AG04450 (cell line): ENCODE data around the gene CPN2. TPM values are rescaled to one million over a fixed set of nuclear protein-coding genes. Genes with fewer than 3 reads are reported as not detected.

Experiments used
- CTCF ChIA-PET: fragments of 300-600, 350-600 bp; formaldehyde crosslinking; extraction: SDS; loops from one replicate; lab custom pipeline; 2022; ENCODE audit warnings: antibody characterized with exemption, inconsistent platforms; lab: Charles Lee
- POLR2A ChIA-PET: fragments of 350-600 bp; formaldehyde crosslinking; extraction: SDS; loops from one replicate; lab custom pipeline; 2021; ENCODE audit warnings: antibody characterized with exemption, inconsistent platforms; lab: Yijun Ruan, JAX
- DNase-seq: peaks from one replicate; pipeline ENCODE4 v3.0.0-alpha.2; 2011; ENCODE audit warnings: low read depth, low spot score
- H3K27ac ChIP-seq: one replicate; pipeline ENCODE4 v1.5.1; 2012; ENCODE audit warnings: low read depth, low read length, control low read depth
- H3K27me3 ChIP-seq: one replicate; pipeline ENCODE4 v1.6.0; 2012; ENCODE audit warnings: low read length; ENCODE audit not compliant: control insufficient read depth, insufficient read depth
- H3K4me3 ChIP-seq: 2 replicates; pipeline ENCODE4 v1.5.1; 2011; ENCODE audit warnings: mild to moderate bottlenecking, low read depth, low read length, control low read depth
- H3K9me3 ChIP-seq: 2 replicates; pipeline ENCODE4 v1.5.1; 2012; ENCODE audit warnings: low read length; ENCODE audit not compliant: control insufficient read depth, insufficient read depth
- CTCF ChIP-seq: IDR thresholded peaks from 2 replicates; pipeline ENCODE4 v1.5.1; 2011; ENCODE audit warnings: low read depth, low read length, control low read depth, inconsistent platforms
- polyA plus RNA-seq: library from polyadenylated mRNA; depleted of rRNA; stranded (reverse); fragments of >200 nt; gene quantifications from 2 replicates; pipeline ENCODE4 v1.2.3, GENCODE V29; 2011

CPN2 gene
- polyA plus RNA-seq, 1 experiment = not detected

- H3K4me3 ChIP-seq = no peak overlapping the region
- H3K27me3 ChIP-seq = no peaks in the 10 kb centered on the region
- DNase-seq = no peak
- H3K9me3 ChIP-seq = no peaks in the 10 kb centered on the region
- CTCF ChIA-PET = interaction anchor here (4.1 kb wide), 1 partner anchor 25 kb away, joined by 19 read pairs; no protein-coding TSS in a partner anchor
- POLR2A ChIA-PET = no interaction called here
- H3K27ac ChIP-seq = no peak overlapping the region
- TF ChIP-seq CTCF = no peak
These were observed 17.8 kb upstream of the CPN2 start for GRCh38 chr3:194368918-194369317.

- H3K27ac ChIP-seq = no peak overlapping the region
- POLR2A ChIA-PET = no interaction called here
These were observed 17.1 kb upstream of the CPN2 start for GRCh38 chr3:194367992-194368841.

GRCh38 chr3:194365978-194366490 lies 14.9 kb upstream of the CPN2 start:
- no peak overlapping the region for H3K4me3 ChIP-seq
- H3K27me3 ChIP-seq = peaks cover 3% of the 10 kb centered on the region
- H3K9me3 ChIP-seq = no peaks in the 10 kb centered on the region
- TF ChIP-seq CTCF = no peak
- CTCF ChIA-PET = interaction anchor here (4.1 to 13.4 kb wide), 2 partner anchors 21 to 22 kb away, joined by 19 to 151 read pairs; no protein-coding TSS in a partner anchor
- peak overlapping the region; percentile 90 for H3K27ac ChIP-seq
- DNase-seq = no peak
- POLR2A ChIA-PET = no interaction called here

More at GRCh38 chr3:194367992-194368841, 17.1 kb upstream of the CPN2 start:
- H3K4me3 ChIP-seq = no peak overlapping the region
- H3K9me3 ChIP-seq = no peaks in the 10 kb centered on the region
- no peaks in the 10 kb centered on the region for H3K27me3 ChIP-seq
- CTCF ChIA-PET = interaction anchor here (4.1 kb wide), 1 partner anchor 24 kb away, joined by 19 read pairs; no protein-coding TSS in a partner anchor
- no peak for TF ChIP-seq CTCF
- DNase-seq = no peak

GRCh38 chr3:194365526-194365925 lies 14.4 kb upstream of the CPN2 start:
- TF ChIP-seq CTCF = no peak
- peak overlapping the region; percentile 90 for H3K27ac ChIP-seq
- no peak overlapping the region for H3K4me3 ChIP-seq
- ChIA-PET POLR2A (no interaction called here), CTCF (interaction anchor here (13.4 kb wide), 1 partner anchor 20 kb away, joined by 151 read pairs; no protein-coding TSS in a partner anchor)
- peaks cover 3% of the 10 kb centered on the region for H3K27me3 ChIP-seq
- H3K9me3 ChIP-seq = no peaks in the 10 kb centered on the region
- no peak for DNase-seq
